H1 (cell line): ENCODE measurements around the gene THOC5. TPM values are rescaled to one million over a fixed set of nuclear protein-coding genes. Genes with fewer than 3 reads are reported as not detected.

ENCODE experiments used
- CTCF ChIA-PET: fragments of 300-600 bp; sonication (Branson Sonifier 250); formaldehyde crosslinking; loops from one replicate; lab custom pipeline; 2021; ENCODE audit not compliant: partially characterized antibody; lab: Charles Lee
- POLR2A ChIA-PET: fragments of 300-600 bp; sonication (Branson Sonifier 250); formaldehyde crosslinking; loops from one replicate; lab custom pipeline; 2021; ENCODE audit warnings: inconsistent platforms; ENCODE audit not compliant: partially characterized antibody; lab: Charles Lee
- DNase-seq, 2 experiments: peaks; one replicate each; pipeline versions ENCODE4 v3.0.0 to v3.0.0-alpha.2; 2010 to 2022; ENCODE audit warnings: low spot score in 2 of 2, low read depth in 1 of 2, mixed read lengths in 1 of 2
- FAIRE-seq: peaks from 2 replicates; lab custom pipeline; 2011; peaks lifted over from hg19 to GRCh38; lab: Jason Lieb, UNC
- H2AFZ ChIP-seq: 2 replicates; pipeline ENCODE4 v1.8.1; 2012; ENCODE audit warnings: low read length, inconsistent platforms
- H2AK5ac ChIP-seq: 2 replicates; pipeline ENCODE4 v1.6.1; 2013; ENCODE audit warnings: low read depth, low read length
- H2BK120ac ChIP-seq: replicated peaks from 2 replicates; pipeline ENCODE3; 2013; ENCODE audit warnings: low read depth, low read length, inconsistent platforms
- H2BK12ac ChIP-seq: 2 replicates; pipeline ENCODE4 v1.6.1; 2013; ENCODE audit warnings: low read depth, low read length
- H2BK15ac ChIP-seq: 2 replicates; pipeline ENCODE4 v1.6.1; 2013; ENCODE audit warnings: low read length
- H2BK20ac ChIP-seq: 2 replicates; pipeline ENCODE4 v1.6.1; 2013; ENCODE audit warnings: low read length
- H2BK5ac ChIP-seq: 2 replicates; pipeline ENCODE4 v1.6.1; 2013; ENCODE audit warnings: low read depth, low read length
- H3K14ac ChIP-seq: 2 replicates; pipeline ENCODE4 v1.6.1; 2013; ENCODE audit warnings: inconsistent platforms; ENCODE audit not compliant: insufficient read length
- H3K18ac ChIP-seq: 2 replicates; pipeline ENCODE4 v1.6.1; 2013; ENCODE audit warnings: low read length; ENCODE audit errors: extremely low read depth
- H3K23ac ChIP-seq: 2 replicates; pipeline ENCODE4 v1.6.1; 2013; ENCODE audit warnings: inconsistent platforms; ENCODE audit not compliant: insufficient read length
- H3K23me2 ChIP-seq: 2 replicates; pipeline ENCODE4 v1.6.1; 2013; ENCODE audit warnings: low read depth, low read length
- H3K27ac ChIP-seq: 2 replicates; pipeline ENCODE4 v1.6.1; 2011; ENCODE audit warnings: low read depth, low read length, inconsistent platforms
- H3K27me3 ChIP-seq, 4 experiments: replicated peaks in 1 of 4; 1 replicate in 1 of 4; 2 replicates in 3 of 4; pipeline versions ENCODE4 v1.6.1 to v1.8.1; 2011 to 2013; ENCODE audit warnings: low read length in 3 of 4, mild to moderate bottlenecking in 3 of 4, inconsistent platforms in 2 of 4, mixed read lengths in 2 of 4, moderate library complexity in 1 of 4; ENCODE audit not compliant: control insufficient read depth in 3 of 4, insufficient read depth in 3 of 4; ENCODE audit errors: extremely low read depth in 1 of 4
- H3K36me3 ChIP-seq, 4 experiments: 2 replicates each; pipeline versions ENCODE4 v1.6.1 to v1.8.1; 2011 to 2013; ENCODE audit warnings: mild to moderate bottlenecking in 4 of 4, low read length in 3 of 4, moderate library complexity in 2 of 4, control low read depth in 1 of 4, inconsistent platforms in 1 of 4; ENCODE audit not compliant: insufficient read depth in 4 of 4, control insufficient read depth in 2 of 4
- H3K4ac ChIP-seq: replicated peaks from 2 replicates; pipeline ENCODE3; 2013; ENCODE audit warnings: low read length, low read depth, mixed read lengths, inconsistent platforms; ENCODE audit not compliant: insufficient read length
- H3K4me1 ChIP-seq, 4 experiments: replicated peaks in 1 of 4; 1 replicate in 1 of 4; 2 replicates in 3 of 4; pipeline versions ENCODE4 v1.6.1 to v1.8.1; 2011 to 2013; ENCODE audit warnings: low read length in 3 of 4, inconsistent platforms in 2 of 4, mixed read lengths in 1 of 4; ENCODE audit not compliant: insufficient read depth in 4 of 4, control insufficient read depth in 3 of 4
- H3K4me2 ChIP-seq, 2 experiments: 2 replicates each; pipeline versions ENCODE4 v1.6.1 to v1.8.1; 2011 to 2013; ENCODE audit warnings: low read depth in 2 of 2, low read length in 2 of 2, control low read depth in 1 of 2, inconsistent platforms in 1 of 2, mild to moderate bottlenecking in 1 of 2; ENCODE audit not compliant: insufficient read depth in 1 of 2
- H3K4me3 ChIP-seq, 4 experiments: fragments of 200-600, 300-600 bp in 1 of 4; sonication (generic), shearing (Covaris generic), sonication (Bioruptor Twin) in 1 of 4; 2 replicates each; pipeline versions ENCODE4 v1.5.1 to v1.8.1; 2011 to 2016; ENCODE audit warnings: low read length in 4 of 4, low read depth in 3 of 4, control low read depth in 2 of 4, inconsistent platforms in 2 of 4, mild to moderate bottlenecking in 2 of 4, mixed read lengths in 1 of 4, moderate library complexity in 1 of 4; ENCODE audit not compliant: insufficient read depth in 2 of 4; ENCODE audit errors: extremely low read depth in 1 of 4
- H3K56ac ChIP-seq: replicated peaks from 2 replicates; pipeline ENCODE3; 2013; ENCODE audit warnings: low read depth, mild to moderate bottlenecking, mixed read lengths, low read length, inconsistent platforms; ENCODE audit not compliant: insufficient read length
- H3K79me1 ChIP-seq: 2 replicates; pipeline ENCODE4 v1.6.1; 2013; ENCODE audit warnings: low read depth, low read length, control low read depth
- H3K79me2 ChIP-seq, 2 experiments: 2 replicates each; pipeline versions ENCODE4 v1.6.1 to v1.8.1; 2012 to 2013; ENCODE audit warnings: low read length in 2 of 2, mild to moderate bottlenecking in 2 of 2, inconsistent platforms in 1 of 2; ENCODE audit not compliant: insufficient read depth in 2 of 2, control insufficient read depth in 1 of 2
- H3K9ac ChIP-seq, 4 experiments: replicated peaks in 1 of 4; 1 replicate in 1 of 4; 2 replicates in 3 of 4; pipeline versions ENCODE4 v1.6.1 to v1.8.1; 2011 to 2013; ENCODE audit warnings: low read depth in 3 of 4, low read length in 3 of 4, control low read depth in 2 of 4, mild to moderate bottlenecking in 2 of 4, moderate library complexity in 2 of 4, inconsistent platforms in 1 of 4; ENCODE audit errors: extremely low read depth in 1 of 4
- H3K9me3 ChIP-seq, 2 experiments: 2 replicates each; pipeline versions ENCODE4 v1.6.1 to v1.8.1; 2012 to 2013; ENCODE audit warnings: mild to moderate bottlenecking in 2 of 2, moderate library complexity in 2 of 2, control low read depth in 1 of 2, inconsistent platforms in 1 of 2, low read depth in 1 of 2, low read length in 1 of 2, mixed read lengths in 1 of 2; ENCODE audit not compliant: insufficient read depth in 2 of 2
- H4K20me1 ChIP-seq, 2 experiments: replicated peaks in 1 of 2; 2 replicates each; pipeline versions ENCODE3 to v1.8.1; 2011 to 2013; ENCODE audit warnings: inconsistent platforms in 2 of 2, low read length in 2 of 2, mild to moderate bottlenecking in 1 of 2; ENCODE audit not compliant: insufficient read depth in 2 of 2, control insufficient read depth in 1 of 2
- H4K5ac ChIP-seq: 2 replicates; pipeline ENCODE4 v1.6.1; 2013; ENCODE audit warnings: low read length, low read depth, mixed read lengths, inconsistent platforms; ENCODE audit not compliant: insufficient read length
- H4K8ac ChIP-seq: 2 replicates; pipeline ENCODE4 v1.8.0; 2013; ENCODE audit warnings: mild to moderate bottlenecking, moderate library complexity, low read length, inconsistent platforms; ENCODE audit not compliant: insufficient read depth; ENCODE audit errors: extremely low read depth
- H4K91ac ChIP-seq: replicated peaks from 2 replicates; pipeline ENCODE3; 2013; ENCODE audit warnings: low read length, mixed read lengths, inconsistent platforms; ENCODE audit not compliant: insufficient read length
- CEBPB ChIP-seq: IDR thresholded peaks from 2 replicates; pipeline ENCODE4 v1.6.1; 2012; ENCODE audit warnings: low read depth, low read length
- WGBS, 2 experiments: shearing (Covaris generic) in 1 of 2; methylation state at CpG; one replicate each; pipeline versions ENCODE4 v1.1.6 to v1.1.7; 2013 to 2015; ENCODE audit warnings: low lambda C conversion rate in 2 of 2, mixed read lengths in 2 of 2, inconsistent platforms in 1 of 2, low coverage in 1 of 2, missing lambda C conversion rate in 1 of 2; ENCODE audit not compliant: insufficient replicate concordance in 2 of 2, insufficient coverage in 1 of 2, insufficient read length in 1 of 2; ENCODE audit errors: extremely low coverage in 1 of 2, missing lambda C conversion rate in 1 of 2; 5-methylcytosine and 5-hydroxymethylcytosine counted together
- polyA plus RNA-seq, 7 experiments: library from polyadenylated mRNA; depleted of rRNA in 3 of 7; stranded (reverse) in 5 of 7; unstranded in 2 of 7; fragments of >200 nt in 5 of 7; fragments of 200-250 nt in 2 of 7; gene quantifications; 1 replicate in 5 of 7; 2 replicates in 1 of 7; 4 replicates in 1 of 7; pipeline versions ENCODE4 v1.2.1 to v1.2.3, GENCODE V29; 2011 to 2013; ENCODE audit warnings: missing spikeins in 2 of 7, mixed read lengths in 2 of 7
- total RNA-seq: library from RNA; stranded (reverse); fragmentation: NEBNext Ultra II Directional; extraction: Animal tissue kit (Norgen Biotek cat#: 25700); gene quantifications from 2 replicates; pipeline ENCODE4 v1.2.1, GENCODE V29; 2021

The THOC5 gene
- total and polyA plus RNA-seq, 2 of the 8 experiments (the other 6 are each of a cell fraction or from before 2014, with no cell fraction given): 27.7 to 65.7 TPM

DNA sequence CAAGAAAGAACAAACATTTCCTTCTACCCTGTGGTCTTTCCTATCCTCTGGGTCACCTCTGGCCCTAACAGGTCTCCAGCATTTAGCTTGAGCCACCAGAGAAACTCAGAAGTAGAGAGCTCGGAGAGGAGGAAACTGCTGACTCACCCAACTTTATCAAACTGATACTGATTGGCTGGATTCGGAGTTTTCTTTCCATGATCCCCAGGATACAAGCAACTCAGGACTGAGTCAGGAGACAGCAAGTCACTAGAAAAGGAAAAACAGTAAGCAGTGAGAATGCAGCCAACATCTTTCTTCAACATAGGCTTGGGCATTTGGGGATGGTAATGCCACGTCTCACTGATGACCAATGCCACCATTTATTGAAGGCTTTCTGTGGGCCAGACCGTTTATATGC, 32.7 kb downstream of the THOC5 start:
- Histone ChIP-seq H3K4me3 (no peak overlapping the region), H2BK5ac (no peak overlapping the region), H3K4me2 (no peak overlapping the region), H2BK15ac (no peak overlapping the region), H3K23ac (no peak overlapping the region), H2AFZ (no peak overlapping the region), H3K79me1 (no peaks in the 10 kb centered on the region), H4K91ac (no peak overlapping the region), H2BK20ac (no peak overlapping the region), H2AK5ac (no peak overlapping the region), H3K27ac (no peak overlapping the region), H3K9me3 (no peaks in the 10 kb centered on the region), H2BK12ac (no peak overlapping the region), H3K27me3 (no peaks in the 10 kb centered on the region), H3K36me3 (peaks cover 33 to 80% (median 61%) of the 10 kb centered on the region in 4 experiments), H3K14ac (no peak overlapping the region), H3K18ac (no peak overlapping the region), H3K23me2 (no peaks in the 10 kb centered on the region), H2BK120ac (no peak overlapping the region), H3K4me1 (no peaks in the 10 kb centered on the region), H3K56ac (no peak overlapping the region), H4K8ac (no peak overlapping the region), H4K5ac (no peak overlapping the region), H3K79me2 (no peaks in the 10 kb centered on the region), H3K9ac (no peak overlapping the region), H3K4ac (no peak overlapping the region), H4K20me1 (peaks cover 2 to 8% of the 10 kb centered on the region in 2 experiments)
- POLR2A ChIA-PET: interaction anchor here (1.8 kb wide), 1 partner anchor 33 kb away, joined by 5 read pairs; the partner anchor contains the start of gene THOC5
- CTCF ChIA-PET: interaction anchor here (0.7 to 1.4 kb wide), 4 partner anchors 12 to 125 kb away, joined by 3 to 4 read pairs (median 4); no protein-coding TSS in a partner anchor
- FAIRE-seq (no peak), DNase-seq (no peak)
- TF ChIP-seq CEBPB: no peak
- 92% methylated on average over 4 of the region's 4 CpGs; no CpG with 5 or more reads in 1 of the 2 experiments for WGBS, 2 experiments
